HuH-7.5 (cell line): ENCODE data around the gene NIM1K.
"Not testable (repeated sequence)": the region's sequence is repeated elsewhere in the genome, so short reads cannot be mapped to it uniquely, and the experiment has no call there.

ENCODE experiments used
- DNase-seq: peaks from one replicate; pipeline ENCODE4 v3.0.0; 2011; ENCODE audit warnings: low spot score

NIM1K gene

DNA sequence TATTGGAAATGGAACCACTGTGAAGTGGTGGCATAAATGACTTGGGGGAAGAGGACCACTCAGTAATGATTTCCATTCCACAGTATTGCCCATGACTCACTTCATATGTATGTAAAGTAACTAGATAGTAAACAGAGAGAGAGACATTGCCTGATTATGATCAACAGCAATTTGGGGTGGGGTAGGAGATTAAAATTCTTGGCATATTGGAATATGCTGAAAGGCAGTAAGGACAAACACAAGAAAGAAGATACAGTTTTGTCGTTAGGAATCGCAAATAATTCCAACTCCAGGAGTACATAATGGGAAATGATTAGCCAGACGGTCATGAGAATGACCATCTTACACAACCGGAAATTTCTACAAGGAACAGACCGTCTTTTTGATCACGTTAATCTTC, 122.7 kb downstream of the NIM1K start:
- DNase-seq, result no peak

DNA sequence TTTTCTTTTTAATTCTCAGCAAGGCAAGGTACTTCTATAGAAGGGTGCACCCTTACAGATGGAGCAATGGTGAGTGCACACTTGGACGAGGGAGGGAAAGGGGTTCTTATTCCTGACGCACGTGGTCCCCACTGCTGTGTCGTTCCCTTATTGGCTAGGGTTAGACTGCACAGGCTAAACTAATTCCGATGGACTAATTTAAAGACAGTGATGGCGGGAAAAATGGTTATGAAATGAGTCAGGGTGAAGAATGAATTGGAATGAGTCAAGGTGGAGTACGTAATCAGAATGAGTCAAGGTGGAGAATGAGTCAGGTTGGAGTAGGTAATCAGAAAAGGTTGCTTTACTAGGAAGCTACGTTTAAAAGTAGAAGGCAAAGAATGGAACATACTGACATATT, 123.2 kb downstream of the NIM1K start:
- DNase-seq, result no peak

DNA sequence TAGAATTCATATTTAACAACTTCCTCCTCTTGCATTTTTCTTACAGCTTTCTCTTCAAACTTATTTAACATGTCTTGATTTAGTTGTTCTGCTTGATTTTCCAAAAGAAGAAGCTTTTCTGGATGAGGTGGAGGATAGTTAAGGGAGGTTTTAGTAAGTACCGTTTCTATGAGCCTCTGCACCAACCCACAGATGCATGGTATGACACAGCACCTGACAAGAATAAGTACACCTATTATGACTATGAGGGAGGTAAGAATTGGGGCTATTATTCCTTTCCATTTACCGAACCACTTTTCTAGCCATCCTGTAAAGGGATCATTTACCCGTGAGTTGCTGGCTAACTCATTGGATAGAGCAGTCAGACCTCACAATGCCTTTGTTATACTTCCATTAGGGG, 123.7 kb downstream of the NIM1K start:
- DNase-seq, result no peak

DNA sequence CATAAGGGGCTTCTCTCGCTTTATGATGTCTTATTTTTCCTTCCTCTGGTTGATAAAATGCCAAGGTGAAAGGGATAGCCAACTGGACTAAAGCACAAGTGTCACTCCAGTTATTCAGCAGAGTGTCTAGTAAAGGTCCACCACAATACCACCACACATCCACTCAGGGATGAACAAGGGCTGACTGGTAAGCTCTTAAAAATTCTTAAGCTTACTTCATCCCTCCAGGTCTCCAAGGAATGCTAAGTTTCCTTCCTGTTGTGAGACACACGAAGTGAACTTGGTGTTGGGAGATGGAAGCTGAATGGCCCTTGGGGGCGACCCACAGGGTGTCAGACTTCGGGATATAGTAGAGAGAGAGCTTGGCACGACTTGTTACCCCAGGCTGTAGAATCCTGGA, 124.4 kb downstream of the NIM1K start:
- DNase-seq, result no peak

DNA sequence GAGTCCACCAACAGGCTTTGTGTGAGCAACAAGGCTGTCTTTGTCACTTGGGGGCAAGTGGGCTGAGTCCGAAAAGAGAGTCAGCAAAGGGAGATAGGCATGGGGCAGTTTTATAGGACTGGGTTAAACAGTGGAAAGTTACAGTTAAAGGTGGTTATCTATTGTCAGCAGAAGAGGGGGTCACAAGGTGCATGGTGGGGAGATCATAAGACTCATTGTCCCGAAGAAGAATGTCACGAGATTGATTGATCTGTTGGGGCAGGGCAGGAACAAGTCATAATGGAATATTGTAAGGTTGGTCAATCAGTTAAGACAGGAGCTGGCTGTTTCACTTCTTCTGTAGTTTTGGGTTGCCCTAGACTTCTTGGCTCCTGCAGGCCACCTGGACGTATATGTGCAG, 128.8 kb downstream of the NIM1K start:
- DNase-seq, result no peak

DNA sequence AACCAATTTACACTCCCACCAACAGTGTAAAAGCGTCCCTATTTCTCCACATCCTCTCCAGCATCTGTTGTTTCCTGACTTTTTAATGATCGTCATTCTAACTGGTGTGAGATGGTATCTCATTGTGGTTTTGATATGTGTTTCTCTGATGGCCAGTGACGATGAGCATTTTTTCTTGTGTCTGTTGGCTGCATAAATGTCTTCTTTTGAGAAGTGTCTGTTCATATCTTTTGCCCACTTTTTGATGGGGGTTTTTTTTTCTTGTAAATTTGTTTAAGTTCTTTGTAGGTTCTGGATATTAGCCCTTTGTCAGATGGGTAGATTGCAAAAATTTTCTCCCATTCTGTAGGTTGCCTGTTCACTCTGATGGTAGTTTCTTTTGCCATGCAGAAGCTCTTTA, 131.5 kb downstream of the NIM1K start:
- not testable (repeated sequence) for DNase-seq

DNA sequence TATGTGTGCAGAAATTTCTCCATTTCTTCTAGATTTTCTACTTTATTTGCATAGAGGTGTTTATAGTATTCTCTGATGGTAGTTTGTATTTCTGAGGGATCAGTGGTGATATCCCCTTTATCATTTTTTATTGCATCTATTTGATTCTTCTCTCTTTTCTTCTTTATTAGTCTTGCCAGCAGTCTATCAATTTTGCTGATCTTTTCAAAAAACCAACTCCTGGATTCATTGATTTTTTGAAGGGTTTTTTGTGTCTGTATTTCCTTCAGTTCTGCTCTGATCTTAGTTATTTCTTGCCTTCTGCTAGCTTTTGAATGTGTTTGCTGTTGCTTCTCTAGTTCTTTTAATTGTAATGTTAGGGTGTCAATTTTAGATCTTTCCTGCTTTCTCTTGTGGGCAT, 133.6 kb downstream of the NIM1K start:
- DNase-seq, result not testable (repeated sequence)
